IMR-90 (cell line): ENCODE data around the gene PDCD1LG2. TPM values are rescaled to one million over a fixed set of nuclear protein-coding genes. Genes with fewer than 3 reads are reported as not detected.
A peak's percentile ranks its signal among the peaks of the same experiment; 100 is the strongest.

ENCODE experiments used
- ATAC-seq: fragments of 200-7000 bp; cut with Tn5 transposase; 2 replicates; pipeline ENCODE4 v1.9.1; 2020; ENCODE audit warnings: low read depth, mild to moderate bottlenecking, moderate library complexity
- BruUV-seq: library from RNA; stranded (reverse); fragments of 400-500 nt; replicated peaks from 2 replicates; lab custom pipeline; 2021; lab: Mats Ljungman, UMichigan
- CTCF ChIA-PET: fragments of 300-600 bp; formaldehyde crosslinking; extraction: SDS; loops from one replicate; lab custom pipeline; 2021; ENCODE audit warnings: antibody characterized with exemption; lab: Yijun Ruan, JAX
- POLR2A ChIA-PET: fragments of 300-600 bp; sonication (Branson Sonifier 250); formaldehyde crosslinking; loops from one replicate; lab custom pipeline; 2022; ENCODE audit warnings: antibody characterized with exemption; ENCODE audit not compliant: unreplicated experiment; lab: Charles Lee
- DNase-seq: peaks from one replicate; pipeline ENCODE4 v3.0.0; 2013
- H2AFZ ChIP-seq: replicated peaks from 2 replicates; pipeline ENCODE3; 2013; ENCODE audit warnings: low read length, mild to moderate bottlenecking; ENCODE audit not compliant: poor library complexity
- H2AK5ac ChIP-seq: 2 replicates; pipeline ENCODE4 v1.6.1; 2013; ENCODE audit warnings: low read depth, low read length, inconsistent platforms
- H2AK9ac ChIP-seq: replicated peaks from 2 replicates; pipeline ENCODE3; 2013; ENCODE audit warnings: mild to moderate bottlenecking, low read depth, low read length, moderate library complexity; ENCODE audit not compliant: poor library complexity
- H2BK120ac ChIP-seq: 2 replicates; pipeline ENCODE4 v1.6.1; 2013; ENCODE audit warnings: low read depth, low read length, inconsistent platforms
- H2BK15ac ChIP-seq: 3 replicates; pipeline ENCODE4 v1.6.1; 2013; ENCODE audit warnings: low read depth, low read length, inconsistent platforms
- H2BK20ac ChIP-seq: 2 replicates; pipeline ENCODE4 v1.6.1; 2013; ENCODE audit warnings: low read depth, mild to moderate bottlenecking, inconsistent platforms, low read length, moderate library complexity
- H2BK5ac ChIP-seq: 2 replicates; pipeline ENCODE4 v1.6.1; 2013; ENCODE audit warnings: mild to moderate bottlenecking, low read depth, low read length, inconsistent platforms; ENCODE audit not compliant: poor library complexity, severe bottlenecking
- H3K14ac ChIP-seq: replicated peaks from 2 replicates; pipeline ENCODE4 v1.6.1; 2013; ENCODE audit warnings: low read depth, low read length, inconsistent platforms
- H3K18ac ChIP-seq: 2 replicates; pipeline ENCODE4 v1.6.1; 2013; ENCODE audit warnings: low read depth, low read length, control low read depth
- H3K23ac ChIP-seq: 2 replicates; pipeline ENCODE4 v1.6.1; 2013; ENCODE audit warnings: low read depth, low read length, inconsistent platforms
- H3K27ac ChIP-seq: 2 replicates; pipeline ENCODE4 v1.5.1; 2013; ENCODE audit warnings: mild to moderate bottlenecking, control low read depth, low read length; ENCODE audit not compliant: insufficient read depth
- H3K27me3 ChIP-seq: 2 replicates; pipeline ENCODE4 v1.6.1; 2013; ENCODE audit warnings: low read length; ENCODE audit not compliant: control insufficient read depth, insufficient read depth
- H3K36me3 ChIP-seq: 2 replicates; pipeline ENCODE4 v1.6.1; 2013; ENCODE audit warnings: low read length, mixed read lengths; ENCODE audit not compliant: control insufficient read depth, insufficient read depth
- H3K4ac ChIP-seq: 2 replicates; pipeline ENCODE4 v1.6.1; 2013; ENCODE audit warnings: low read depth, low read length, inconsistent platforms
- H3K4me1 ChIP-seq: 2 replicates; pipeline ENCODE4 v1.6.1; 2013; ENCODE audit warnings: low read length, mixed read lengths; ENCODE audit not compliant: control insufficient read depth, insufficient read depth
- H3K4me2 ChIP-seq: 2 replicates; pipeline ENCODE4 v1.6.1; 2013; ENCODE audit warnings: low read depth, mild to moderate bottlenecking, control low read depth, low read length, moderate library complexity
- H3K4me3 ChIP-seq: 2 replicates; pipeline ENCODE4 v1.5.1; 2013; ENCODE audit warnings: low read depth, mild to moderate bottlenecking, control low read depth, low read length, moderate library complexity; ENCODE audit not compliant: insufficient read depth
- H3K56ac ChIP-seq: 2 replicates; pipeline ENCODE4 v1.6.1; 2013; ENCODE audit warnings: low read length, inconsistent platforms; ENCODE audit not compliant: insufficient read depth; ENCODE audit errors: extremely low read depth
- H3K79me1 ChIP-seq, 2 experiments: 2 replicates each; pipeline ENCODE4 v1.6.1; 2013; ENCODE audit warnings: low read length in 2 of 2, inconsistent platforms in 1 of 2, low read depth in 1 of 2
- H3K9ac ChIP-seq: 2 replicates; pipeline ENCODE4 v1.6.1; 2013; ENCODE audit warnings: low read depth, low read length, control low read depth
- H3K9me1 ChIP-seq: 2 replicates; pipeline ENCODE4 v1.6.1; 2013; ENCODE audit warnings: low read length, inconsistent platforms; ENCODE audit not compliant: insufficient read depth
- H3K9me3 ChIP-seq: 2 replicates; pipeline ENCODE4 v1.6.1; 2013; ENCODE audit warnings: low read length; ENCODE audit not compliant: control insufficient read depth, insufficient read depth
- H4K20me1 ChIP-seq: 2 replicates; pipeline ENCODE4 v1.6.1; 2013; ENCODE audit warnings: low read length, inconsistent platforms; ENCODE audit not compliant: insufficient read depth
- H4K5ac ChIP-seq: 2 replicates; pipeline ENCODE4 v1.6.1; 2013; ENCODE audit warnings: mild to moderate bottlenecking, low read depth, low read length, control low read depth
- H4K8ac ChIP-seq, 2 experiments: 2 replicates each; pipeline ENCODE4 v1.6.1; 2013; ENCODE audit warnings: low read depth in 2 of 2, low read length in 2 of 2, control low read depth in 1 of 2, inconsistent platforms in 1 of 2
- H4K91ac ChIP-seq: 2 replicates; pipeline ENCODE4 v1.6.1; 2013; ENCODE audit warnings: low read depth, low read length, inconsistent platforms; ENCODE audit not compliant: insufficient read depth
- BHLHE40 ChIP-seq: fragments of 150-350 bp; IDR thresholded peaks from 2 replicates; pipeline ENCODE4 v1.6.1; 2016; ENCODE audit warnings: mild to moderate bottlenecking, low read depth, low read length
- MAFK ChIP-seq: IDR thresholded peaks from 2 replicates; pipeline ENCODE4 v1.6.1; 2012; ENCODE audit warnings: low read depth, low read length, improper control_type of control experiment
- MAZ ChIP-seq: IDR thresholded peaks from 2 replicates; pipeline ENCODE4 v1.6.1; 2012; ENCODE audit warnings: low read depth, mild to moderate bottlenecking, low read length, improper control_type of control experiment, moderate library complexity, borderline replicate concordance
- MXI1 ChIP-seq: IDR thresholded peaks from 2 replicates; pipeline ENCODE4 v1.6.1; 2012; ENCODE audit warnings: low read depth, mild to moderate bottlenecking, low read length, moderate library complexity, borderline replicate concordance
- RAD21 ChIP-seq: IDR thresholded peaks from 2 replicates; pipeline ENCODE4 v1.6.1; 2012; ENCODE audit warnings: low read length, improper control_type of control experiment
- RFX5 ChIP-seq: IDR thresholded peaks from 2 replicates; pipeline ENCODE4 v1.8.0; 2012; ENCODE audit warnings: low read depth, mild to moderate bottlenecking, low read length, moderate library complexity
- WGBS, 2 experiments: methylation state at CpG; one replicate each; pipeline versions ENCODE4 v1.1.5 to v1.1.7; 2013; ENCODE audit warnings: missing lambda C conversion rate in 2 of 2; ENCODE audit not compliant: insufficient read length in 1 of 2; ENCODE audit errors: extremely low coverage in 2 of 2; 5-methylcytosine and 5-hydroxymethylcytosine counted together
- dilution Hi-C: fragments of 300-500 bp; cut with HindIII; formaldehyde crosslinking; loops from one replicate; pipeline ENCODE4 v1.14.3; 2018; ENCODE audit warnings: low sequenced_read_pairs; ENCODE audit not compliant: unreplicated experiment
- in situ Hi-C: fragments of 300-500 bp; cut with MboI; formaldehyde crosslinking; loops from 3 replicates; pipeline ENCODE4 v1.14.3; 2019; ENCODE audit warnings: low sequenced_read_pairs, inconsistent platforms, mixed read lengths
- intact Hi-C: fragments of 100-400 bp; cut with micrococcal nuclease; formaldehyde crosslinking; loops from 2 replicates; pipeline ENCODE4 v1.10.0; 2022
- polyA plus RNA-seq, 3 experiments: library from polyadenylated mRNA; depleted of rRNA; stranded (reverse); fragments of >200 nt; gene quantifications; 2 replicates each; pipeline ENCODE4 v1.2.3, GENCODE V29; 2012; ENCODE audit warnings: low replicate concordance in 1 of 3
- total RNA-seq: library from RNA; depleted of rRNA; stranded (reverse); fragments of >200 nt; gene quantifications from 2 replicates; pipeline ENCODE4 v1.2.3, GENCODE V29; 2012
- TF ChIP-seq, protein P1 (sequence below): fragments of 150-350 bp; IDR thresholded peaks from 2 replicates; pipeline ENCODE4 v1.6.1; 2016; ENCODE audit warnings: low read depth, mild to moderate bottlenecking, low read length, moderate library complexity, borderline replicate concordance
- TF ChIP-seq, protein P2 (sequence below): fragments of 150-350 bp; IDR thresholded peaks from 2 replicates; pipeline ENCODE4 v1.6.1; 2017; ENCODE audit warnings: mild to moderate bottlenecking, antibody characterized with exemption, low read length, low read depth
- TF ChIP-seq, protein P3 (sequence below): conservative IDR thresholded peaks from 2 replicates; pipeline ENCODE4 v1.5.1; 2012; ENCODE audit warnings: mild to moderate bottlenecking, low read depth, low read length, improper control_type of control experiment

Gene PDCD1LG2
- total and polyA plus RNA-seq, 2 of the 4 experiments (the other 2 are of a cell fraction): 17.5 to 33.3 TPM

DNA sequence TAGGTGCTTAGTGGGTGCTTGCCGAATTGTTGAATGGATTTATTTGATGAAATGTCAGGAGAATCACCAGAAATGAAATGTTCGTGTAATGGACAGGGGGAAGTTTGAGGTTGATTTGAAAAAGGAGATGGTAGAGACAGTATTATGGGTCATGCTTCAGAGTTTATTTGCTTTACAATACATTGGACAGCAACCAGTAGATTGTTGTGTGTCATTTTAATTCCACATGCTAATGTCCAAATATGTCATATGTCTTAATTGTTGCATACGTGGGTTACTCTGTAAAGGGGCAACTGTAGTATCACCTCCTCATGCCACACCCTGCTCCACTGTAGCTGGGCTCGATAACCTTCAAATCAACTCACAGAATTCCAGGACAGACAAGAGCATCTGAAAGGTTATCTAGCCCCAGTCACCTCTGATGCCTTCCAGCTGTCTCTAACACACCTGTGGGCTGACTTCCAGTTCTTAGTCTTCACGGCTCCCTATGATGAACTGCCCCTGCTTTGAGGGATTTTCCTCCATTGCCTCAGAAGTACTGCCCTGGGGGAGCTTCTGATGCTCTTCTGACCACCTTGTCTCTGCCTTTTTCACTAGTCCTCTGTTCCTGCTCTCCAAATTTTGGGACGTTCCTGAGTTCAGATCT lies 1.7 kb downstream of the PDCD1LG2 start (continued):
- TF ChIP-seq MXI1 (no peak), RFX5 (no peak)

DNA sequence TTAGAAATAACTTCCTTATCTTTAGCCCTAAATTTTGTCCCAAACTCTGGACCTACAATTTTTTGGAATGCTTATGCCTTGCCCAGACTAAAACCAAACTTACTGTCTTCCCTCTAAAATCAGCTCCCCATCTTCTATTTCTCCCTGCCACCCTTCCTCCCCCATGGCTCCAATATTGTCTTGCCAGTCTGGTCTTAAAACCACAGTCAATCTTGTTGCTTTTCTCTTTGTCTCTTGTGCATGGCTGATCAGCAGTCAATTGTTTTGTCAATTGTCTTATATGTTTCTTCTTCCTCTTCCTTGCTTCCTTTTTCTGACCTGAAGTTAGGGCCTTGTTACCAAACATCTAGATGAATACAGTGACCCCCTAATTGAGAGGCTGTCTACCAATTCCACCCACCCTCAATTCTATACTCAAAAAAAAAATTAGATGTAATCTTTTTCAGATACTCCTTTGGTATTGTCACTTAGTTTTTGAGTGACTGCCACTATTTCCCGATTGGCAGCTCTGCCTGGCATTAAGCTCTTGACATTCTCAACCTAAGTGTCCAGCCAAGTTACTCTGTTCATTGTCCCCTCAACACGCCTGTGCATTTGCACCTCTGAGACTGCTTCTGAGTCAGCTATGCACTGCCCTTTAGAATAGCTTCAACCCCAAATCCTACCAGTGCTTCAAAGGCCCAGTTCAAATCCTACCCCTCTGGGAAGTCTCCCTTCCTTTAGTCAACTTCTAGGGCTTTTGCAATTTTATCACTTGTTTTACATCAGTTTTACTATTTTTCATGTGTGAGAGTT lies 2.5 kb downstream of the PDCD1LG2 start:
- intact Hi-C loops: no loop called here
- Histone ChIP-seq H4K8ac (peak overlapping the region; percentile 46 to 95), H4K20me1 (no peaks in the 10 kb centered on the region), H3K4ac (peak overlapping the region; percentile 96), H3K27me3 (no peaks in the 10 kb centered on the region), H3K9me1 (peaks cover 21% of the 10 kb centered on the region), H3K56ac (peak overlapping the region; percentile 40), H3K4me3 (no peak overlapping the region; the same call in 1 of the 2 replicates), H3K4me1 (peaks cover 25% of the 10 kb centered on the region), H3K23ac (peak overlapping the region; percentile 85), H2AK5ac (peak overlapping the region; percentile 88), H2BK5ac (peak overlapping the region; percentile 99), H3K14ac (peak overlapping the region; percentile 96), H2AFZ (no peak overlapping the region), H4K5ac (peak overlapping the region; percentile 70), H3K18ac (peak overlapping the region; percentile 76; the same call in 1 of the 2 replicates), H2BK20ac (peak overlapping the region; percentile 91), H3K9me3 (no peaks in the 10 kb centered on the region), H3K4me2 (peak overlapping the region; percentile 72; the same call in 1 of the 2 replicates), H3K36me3 (no peaks in the 10 kb centered on the region; the same call in 1 of the 2 replicates), H2BK15ac (peak overlapping the region; percentile 94), H4K91ac (peak overlapping the region; percentile 89), H3K79me1 (peaks cover 54 to 67% of the 10 kb centered on the region in 2 experiments; a peak in 3 of 4 replicates), H2AK9ac (peak overlapping the region; percentile 70), H3K27ac (peak overlapping the region; percentile 69), H3K9ac (peak overlapping the region; percentile 83; the same call in 1 of the 2 replicates), H2BK120ac (peak overlapping the region; percentile 98)
- BruUV-seq: no TSS peak
- CTCF ChIA-PET: interaction anchor here (0.6 to 2.1 kb wide), 3 partner anchors 10 to 37 kb away, joined by 3 to 9 read pairs (median 6); no protein-coding TSS in a partner anchor
- WGBS, 2 experiments: 93% methylated on average over 2 of the region's 2 CpGs; no CpG with 5 or more reads in 1 of the 2 experiments
- dilution Hi-C loops: no loop called here
- in situ Hi-C loops: loop anchor here (5.0 kb wide), 1 partner anchor 74 kb away; no protein-coding TSS in a partner anchor
- ATAC-seq: no peak
- POLR2A ChIA-PET: interaction anchor here (2.0 kb wide), 1 partner anchor 63 kb away, joined by 5 read pairs; the partner anchor contains the start of gene CD274
- no peak for DNase-seq
- no peak for TF ChIP-seq MAFK
- no peak for TF ChIP-seq MAZ
- TF ChIP-seq, protein P1, sequence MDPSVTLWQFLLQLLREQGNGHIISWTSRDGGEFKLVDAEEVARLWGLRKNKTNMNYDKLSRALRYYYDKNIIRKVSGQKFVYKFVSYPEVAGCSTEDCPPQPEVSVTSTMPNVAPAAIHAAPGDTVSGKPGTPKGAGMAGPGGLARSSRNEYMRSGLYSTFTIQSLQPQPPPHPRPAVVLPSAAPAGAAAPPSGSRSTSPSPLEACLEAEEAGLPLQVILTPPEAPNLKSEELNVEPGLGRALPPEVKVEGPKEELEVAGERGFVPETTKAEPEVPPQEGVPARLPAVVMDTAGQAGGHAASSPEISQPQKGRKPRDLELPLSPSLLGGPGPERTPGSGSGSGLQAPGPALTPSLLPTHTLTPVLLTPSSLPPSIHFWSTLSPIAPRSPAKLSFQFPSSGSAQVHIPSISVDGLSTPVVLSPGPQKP: no peak
- no peak for TF ChIP-seq BHLHE40
- TF ChIP-seq, protein P2, sequence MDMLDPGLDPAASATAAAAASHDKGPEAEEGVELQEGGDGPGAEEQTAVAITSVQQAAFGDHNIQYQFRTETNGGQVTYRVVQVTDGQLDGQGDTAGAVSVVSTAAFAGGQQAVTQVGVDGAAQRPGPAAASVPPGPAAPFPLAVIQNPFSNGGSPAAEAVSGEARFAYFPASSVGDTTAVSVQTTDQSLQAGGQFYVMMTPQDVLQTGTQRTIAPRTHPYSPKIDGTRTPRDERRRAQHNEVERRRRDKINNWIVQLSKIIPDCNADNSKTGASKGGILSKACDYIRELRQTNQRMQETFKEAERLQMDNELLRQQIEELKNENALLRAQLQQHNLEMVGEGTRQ: no peak
- TF ChIP-seq MXI1: no peak
- TF ChIP-seq, protein P3, sequence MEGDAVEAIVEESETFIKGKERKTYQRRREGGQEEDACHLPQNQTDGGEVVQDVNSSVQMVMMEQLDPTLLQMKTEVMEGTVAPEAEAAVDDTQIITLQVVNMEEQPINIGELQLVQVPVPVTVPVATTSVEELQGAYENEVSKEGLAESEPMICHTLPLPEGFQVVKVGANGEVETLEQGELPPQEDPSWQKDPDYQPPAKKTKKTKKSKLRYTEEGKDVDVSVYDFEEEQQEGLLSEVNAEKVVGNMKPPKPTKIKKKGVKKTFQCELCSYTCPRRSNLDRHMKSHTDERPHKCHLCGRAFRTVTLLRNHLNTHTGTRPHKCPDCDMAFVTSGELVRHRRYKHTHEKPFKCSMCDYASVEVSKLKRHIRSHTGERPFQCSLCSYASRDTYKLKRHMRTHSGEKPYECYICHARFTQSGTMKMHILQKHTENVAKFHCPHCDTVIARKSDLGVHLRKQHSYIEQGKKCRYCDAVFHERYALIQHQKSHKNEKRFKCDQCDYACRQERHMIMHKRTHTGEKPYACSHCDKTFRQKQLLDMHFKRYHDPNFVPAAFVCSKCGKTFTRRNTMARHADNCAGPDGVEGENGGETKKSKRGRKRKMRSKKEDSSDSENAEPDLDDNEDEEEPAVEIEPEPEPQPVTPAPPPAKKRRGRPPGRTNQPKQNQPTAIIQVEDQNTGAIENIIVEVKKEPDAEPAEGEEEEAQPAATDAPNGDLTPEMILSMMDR: no peak
- TF ChIP-seq RAD21: no peak
